Activated CD4-positive, alpha-beta T cell treated with anti-CD3 and anti-CD28 coated beads, Interleukin-2, amount 10 ng/mL, durations not matched to agents 24 days and 14 days (primary cell): ENCODE results near the gene PER1. TPM values are rescaled to one million over a fixed set of nuclear protein-coding genes. Genes with fewer than 3 reads are reported as not detected.

Source experiments
- total RNA-seq: library from RNA; stranded (reverse); gene quantifications from 2 replicates; pipeline ENCODE4 v1.2.3, GENCODE V29; 2022

The PER1 gene
- total RNA-seq, 1 donor from 2014 or later: 41.7 TPM

Other genes with a start within 250 kb of the PER1 start
- 6.2 and 6.5 TPM in 2 replicates for gene RNF227, start 236.1 kb downstream of the PER1 start, total RNA-seq
- gene KCNAB3, start 222.5 kb downstream of the PER1 start, total RNA-seq: 9.7 and 12.8 TPM in 2 replicates
- gene TRAPPC1, start 220.5 kb downstream of the PER1 start, total RNA-seq: 150 and 159 TPM in 2 replicates
- gene CNTROB, start 220.2 kb downstream of the PER1 start, total RNA-seq: 52.4 and 54.5 TPM in 2 replicates
- gene GUCY2D, start 149.8 kb downstream of the PER1 start, total RNA-seq: not detected in 2 replicates
- gene ALOX15B, start 113.3 kb downstream of the PER1 start, total RNA-seq: not detected in 2 replicates
- gene ALOX12B, start 64.7 kb downstream of the PER1 start, total RNA-seq: 0.77 and 0.88 TPM in 2 replicates
- not detected in 2 replicates for gene ALOXE3, start 33.9 kb downstream of the PER1 start, total RNA-seq
- gene HES7, start 28.3 kb downstream of the PER1 start, total RNA-seq: 1.5 and 2.1 TPM in 2 replicates
- gene VAMP2, start 10.5 kb upstream of the PER1 start, total RNA-seq: 45.1 and 49.6 TPM in 2 replicates
- gene TMEM107, start 24.0 kb upstream of the PER1 start, total RNA-seq: 20.9 and 21.4 TPM in 2 replicates
- gene BORCS6, start 37.8 kb upstream of the PER1 start, total RNA-seq: 4.7 and 5.7 TPM in 2 replicates
- gene AURKB, start 58.2 kb upstream of the PER1 start, total RNA-seq: 92.3 and 101 TPM in 2 replicates
- gene CTC1, start 95.7 kb upstream of the PER1 start, total RNA-seq: 75.0 and 78.7 TPM in 2 replicates
- gene PFAS, start 96.9 kb upstream of the PER1 start, total RNA-seq: 208 and 211 TPM in 2 replicates
- gene RANGRF, start 136.3 kb upstream of the PER1 start, total RNA-seq: 57.5 and 66.3 TPM in 2 replicates
- gene SLC25A35, start 143.0 kb upstream of the PER1 start, total RNA-seq: 5.4 and 6.8 TPM in 2 replicates
- gene ARHGEF15, start 157.8 kb upstream of the PER1 start, total RNA-seq: not detected in 2 replicates
- not detected in 2 replicates for gene ODF4, start 187.4 kb upstream of the PER1 start, total RNA-seq
- gene RPL26, start 230.8 kb upstream of the PER1 start, total RNA-seq: 2,460 and 2,469 TPM in 2 replicates
- gene RNF222, start 245.4 kb upstream of the PER1 start, total RNA-seq: not detected in 2 replicates